BLaER1 treated with 17β-estradiol and CSF1 and Interleukin-3, amounts not matched to agents 10 nM and 100 nM (cell line): ENCODE data around the gene RASL12.

ENCODE experiments used
- H3K27ac ChIP-seq, 11 experiments: shearing (Covaris generic); formaldehyde crosslinking; 2 replicates each; pipeline ENCODE4 v1.8.1; 2022
- H3K27me3 ChIP-seq, 11 experiments: shearing (Covaris generic); formaldehyde crosslinking; 2 replicates each; pipeline ENCODE4 v1.8.1; 2022
- H3K36me3 ChIP-seq, 11 experiments: shearing (Covaris generic); formaldehyde crosslinking; 2 replicates each; pipeline ENCODE4 v1.8.1; 2022
- H3K4me1 ChIP-seq, 10 experiments: shearing (Covaris generic); formaldehyde crosslinking; 2 replicates each; pipeline ENCODE4 v1.8.1; 2022
- H3K4me2 ChIP-seq, 11 experiments: shearing (Covaris generic); formaldehyde crosslinking; 2 replicates each; pipeline ENCODE4 v1.8.1; 2022
- H3K4me3 ChIP-seq, 10 experiments: shearing (Covaris generic); formaldehyde crosslinking; 2 replicates each; pipeline ENCODE4 v1.8.1; 2022
- H3K9ac ChIP-seq, 11 experiments: shearing (Covaris generic); formaldehyde crosslinking; 2 replicates each; pipeline ENCODE4 v1.8.1; 2022
- H3K9me3 ChIP-seq, 11 experiments: shearing (Covaris generic); formaldehyde crosslinking; replicated peaks in 1 of 11; 2 replicates each; pipeline ENCODE4 v1.8.1; 2022
- H4K20me1 ChIP-seq, 11 experiments: shearing (Covaris generic); formaldehyde crosslinking; 2 replicates each; pipeline ENCODE4 v1.8.1; 2022
- Cebpa-rat ChIP-seq, 11 experiments: shearing (Covaris generic); IDR thresholded peaks; 2 replicates each; pipeline ENCODE4 v1.8.1; 2022

The RASL12 gene

DNA sequence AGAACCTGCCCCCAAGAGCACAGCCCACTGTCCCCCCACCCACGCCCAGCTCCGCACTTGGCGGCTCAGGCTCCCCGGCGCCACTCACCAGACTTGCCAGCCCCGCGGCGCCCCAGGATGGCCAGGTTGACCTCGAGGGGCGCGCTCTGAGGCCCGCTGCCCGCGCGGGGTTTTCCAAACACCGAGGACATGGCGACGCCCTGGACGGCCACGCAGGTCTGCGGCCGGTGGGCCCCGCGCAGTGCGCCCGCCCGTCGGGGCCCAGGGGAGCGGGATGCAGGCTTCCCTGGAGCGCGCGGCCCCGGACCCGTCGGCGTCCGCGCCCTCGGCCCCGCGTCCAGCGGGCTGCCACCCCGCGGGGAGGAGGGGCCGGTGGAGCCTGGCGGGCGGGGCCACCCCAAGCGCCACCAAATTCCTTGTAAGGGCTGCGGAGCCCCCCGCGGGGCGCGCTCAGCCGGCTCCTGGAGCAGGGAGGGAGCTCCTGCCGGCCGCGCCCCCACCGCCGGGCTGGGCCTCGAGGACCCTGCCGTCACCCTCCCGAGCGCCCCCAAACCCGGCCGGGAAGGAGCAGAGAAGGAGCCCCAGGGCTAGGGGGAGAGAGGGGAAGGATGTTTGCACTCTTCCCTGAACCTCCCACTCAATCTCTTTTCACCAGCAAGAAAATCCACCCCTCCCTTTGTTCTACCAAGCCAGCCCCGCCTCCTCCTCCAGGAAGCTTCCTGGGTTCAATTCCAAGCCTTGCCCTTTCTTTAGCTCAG, at the start of gene RASL12:
Gene RASL12, minus strand, starts transcription at position 347 of the 758 bp plus-strand sequence. Its CDS starts 156 bp downstream, at position 191.
- Histone ChIP-seq H3K4me1 (peaks cover 16 to 83% (median 74%) of the 10 kb centered on the region in 10 experiments), H3K4me2 (peak within 1 kb of the TSS; percentile 68 to 94 (median 81)), H3K27me3 (peaks cover 10 to 27% (median 16%) of the 10 kb centered on the region in 11 experiments; a peak in 19 of 22 replicates), H3K36me3 (no peaks in the 10 kb centered on the region), H3K9ac (peak within 1 kb of the TSS in 3 of 11 experiments; percentile 7 to 32 (median 27); a peak in 4 of 22 replicates), H4K20me1 (no peaks in the 10 kb centered on the region; a peak in 1 of 22 replicates), H3K9me3 (peaks cover 0 to 4% (median under 1%) of the 10 kb centered on the region in 11 experiments; a peak in 8 of 22 replicates), H3K4me3 (peak within 1 kb of the TSS in 8 of 10 experiments; percentile 30 to 56 (median 33); a peak in 15 of 20 replicates), H3K27ac (peak within 1 kb of the TSS in 2 of 11 experiments; percentile 47 to 48; a peak in 6 of 22 replicates)
- no peak for TF ChIP-seq Cebpa-rat (IDR thresholded peaks at IDR 0.05)

- Histone ChIP-seq H3K36me3 (peaks cover 87 to 100% (median 95%) of the 10 kb centered on the region in 11 experiments), H3K27me3 (no peaks in the 10 kb centered on the region), H3K9ac (no peak overlapping the region), H3K9me3 (no peaks in the 10 kb centered on the region), H3K27ac (no peak overlapping the region), H3K4me2 (no peak overlapping the region), H3K4me3 (no peak overlapping the region), H4K20me1 (peaks cover 0 to 26% (median 6%) of the 10 kb centered on the region in 11 experiments; a peak in 12 of 22 replicates), H3K4me1 (no peaks in the 10 kb centered on the region; a peak in 1 of 20 replicates)
- TF ChIP-seq Cebpa-rat (IDR thresholded peaks at IDR 0.05): no peak
These were observed 47.8 kb upstream of the RASL12 start for GRCh38 chr15:65115542-65115941.

- Histone ChIP-seq H3K27me3 (no peaks in the 10 kb centered on the region), H4K20me1 (peaks cover 0 to 22% (median 2%) of the 10 kb centered on the region in 11 experiments; a peak in 11 of 22 replicates), H3K4me2 (no peak within 1 kb of the TSS), H3K9me3 (no peaks in the 10 kb centered on the region), H3K27ac (no peak within 1 kb of the TSS), H3K4me1 (no peaks in the 10 kb centered on the region; a peak in 1 of 20 replicates), H3K4me3 (no peak within 1 kb of the TSS), H3K36me3 (peaks cover 83 to 99% (median 92%) of the 10 kb centered on the region in 11 experiments), H3K9ac (no peak within 1 kb of the TSS)
- TF ChIP-seq Cebpa-rat (IDR thresholded peaks at IDR 0.05): no peak
These were observed 47.3 kb upstream of the RASL12 start, which contains the start of gene UBAP1L for GRCh38 chr15:65115086-65115485. TSS of gene UBAP1L (minus strand) at chr15:65115200. CDS start at chr15:65106215, 8,985 bp downstream.

- no peaks in the 10 kb centered on the region for H3K27me3 ChIP-seq
- H4K20me1 ChIP-seq: peaks cover 0 to 15% (median 0%) of the 10 kb centered on the region in 11 experiments; a peak in 2 of 22 replicates
- no peak overlapping the region for H3K9ac ChIP-seq
- H3K4me2 ChIP-seq: no peak overlapping the region
- no peak overlapping the region for H3K27ac ChIP-seq
- TF ChIP-seq Cebpa-rat (IDR thresholded peaks at IDR 0.05): no peak
- no peaks in the 10 kb centered on the region for H3K9me3 ChIP-seq
- no peak overlapping the region for H3K4me3 ChIP-seq
- no peaks in the 10 kb centered on the region; a peak in 1 of 20 replicates for H3K4me1 ChIP-seq
- H3K36me3 ChIP-seq: peaks cover 51 to 83% (median 67%) of the 10 kb centered on the region in 11 experiments
These were observed 43.0 kb upstream of the RASL12 start for GRCh38 chr15:65110676-65111292.

DNA sequence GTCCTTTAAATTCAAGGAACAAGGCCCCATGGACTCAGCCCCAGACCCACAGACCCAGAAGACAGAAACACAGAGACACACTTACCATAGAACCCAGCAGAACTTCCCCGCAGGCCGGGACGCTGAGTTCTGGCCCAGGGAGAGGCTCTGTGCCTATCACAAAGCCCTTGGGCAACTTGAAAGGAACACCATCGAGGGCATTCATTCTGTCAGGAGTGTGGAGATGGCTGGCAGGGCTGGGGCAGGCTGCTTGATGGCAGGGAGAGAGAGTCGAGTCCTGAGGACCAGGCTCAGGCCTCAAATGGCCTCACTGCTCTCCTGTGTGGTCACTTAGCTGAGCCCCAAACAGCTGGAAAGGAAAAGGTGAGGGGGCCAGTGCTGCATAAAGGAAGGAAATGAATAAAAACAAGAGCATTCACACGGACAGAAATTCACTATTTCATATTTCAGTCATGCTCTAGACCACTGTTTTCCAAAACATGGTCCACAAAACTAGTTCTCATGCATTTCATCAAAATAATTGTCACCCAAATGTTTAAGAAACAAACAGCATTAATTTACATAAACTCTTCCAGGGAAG, 38.3 kb upstream of the RASL12 start:
- no peak for TF ChIP-seq Cebpa-rat (IDR thresholded peaks at IDR 0.05)
- H3K27ac ChIP-seq: no peak overlapping the region
- peaks cover 0 to 8% (median 0%) of the 10 kb centered on the region in 11 experiments; a peak in 5 of 22 replicates for H4K20me1 ChIP-seq
- no peaks in the 10 kb centered on the region for H3K9me3 ChIP-seq
- no peaks in the 10 kb centered on the region for H3K27me3 ChIP-seq
- H3K4me1 ChIP-seq: peaks cover 0 to 13% (median 6%) of the 10 kb centered on the region in 10 experiments; a peak in 12 of 20 replicates
- no peak overlapping the region for H3K4me2 ChIP-seq
- H3K36me3 ChIP-seq: peaks cover 29 to 77% (median 42%) of the 10 kb centered on the region in 11 experiments
- H3K4me3 ChIP-seq: no peak overlapping the region
- H3K9ac ChIP-seq: no peak overlapping the region; a peak in 1 of 22 replicates

GRCh38 chr15:65105038-65105437, 37.2 kb upstream of the RASL12 start:
- Histone ChIP-seq H3K36me3 (peaks cover 34 to 79% (median 47%) of the 10 kb centered on the region in 11 experiments), H3K4me1 (peaks cover 0 to 18% (median 8%) of the 10 kb centered on the region in 10 experiments; a peak in 12 of 20 replicates), H3K4me2 (no peak overlapping the region), H3K27me3 (no peaks in the 10 kb centered on the region; a peak in 1 of 22 replicates), H3K4me3 (no peak overlapping the region), H3K9me3 (no peaks in the 10 kb centered on the region), H3K27ac (no peak overlapping the region), H3K9ac (no peak overlapping the region), H4K20me1 (peaks cover 0 to 12% (median 0%) of the 10 kb centered on the region in 11 experiments; a peak in 3 of 22 replicates)
- TF ChIP-seq Cebpa-rat (IDR thresholded peaks at IDR 0.05): no peak

DNA sequence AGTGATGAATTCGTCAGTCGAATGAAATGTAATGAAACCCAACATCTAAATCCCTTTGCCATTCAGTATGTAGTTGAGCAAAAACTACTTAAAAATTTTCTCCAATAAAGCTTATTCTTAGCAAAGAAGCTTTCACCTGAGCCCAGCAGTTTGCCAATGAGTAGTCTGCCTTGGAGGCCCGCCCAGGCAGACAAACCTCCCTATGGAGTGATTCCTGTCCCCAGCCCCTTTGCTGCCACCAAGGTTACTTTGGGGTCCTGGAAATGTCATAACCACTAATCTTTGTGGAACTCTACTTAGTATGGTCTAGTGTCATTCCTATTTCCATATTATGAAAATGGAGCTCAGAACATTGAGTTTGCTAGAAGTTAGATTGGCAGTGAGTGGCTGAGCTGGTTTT, 35.1 kb upstream of the RASL12 start:
- Histone ChIP-seq H3K9ac (no peak overlapping the region), H4K20me1 (peaks cover 0 to 18% (median 0%) of the 10 kb centered on the region in 11 experiments; a peak in 3 of 22 replicates), H3K4me3 (no peak overlapping the region), H3K4me1 (peaks cover 0 to 18% (median 8%) of the 10 kb centered on the region in 10 experiments; a peak in 12 of 20 replicates), H3K9me3 (no peaks in the 10 kb centered on the region), H3K27ac (no peak overlapping the region), H3K4me2 (no peak overlapping the region), H3K36me3 (peaks cover 51 to 94% (median 65%) of the 10 kb centered on the region in 11 experiments), H3K27me3 (no peaks in the 10 kb centered on the region; a peak in 1 of 22 replicates)
- TF ChIP-seq Cebpa-rat (IDR thresholded peaks at IDR 0.05): no peak

GRCh38 chr15:65101891-65102708, 34.3 kb upstream of the RASL12 start:
- H3K4me1 ChIP-seq: peaks cover 0 to 18% (median 8%) of the 10 kb centered on the region in 10 experiments; a peak in 12 of 20 replicates
- H4K20me1 ChIP-seq: peaks cover 0 to 23% (median 0%) of the 10 kb centered on the region in 11 experiments; a peak in 4 of 22 replicates
- H3K36me3 ChIP-seq: peaks cover 57 to 94% (median 67%) of the 10 kb centered on the region in 11 experiments
- H3K9ac ChIP-seq: peak overlapping the region in 2 of 11 experiments; percentile 23 to 36; a peak in 2 of 22 replicates
- H3K4me3 ChIP-seq: no peak overlapping the region
- peak overlapping the region in 2 of 11 experiments; percentile 11 to 24; a peak in 1 of 22 replicates for H3K27ac ChIP-seq
- no peaks in the 10 kb centered on the region; a peak in 1 of 22 replicates for H3K27me3 ChIP-seq
- no peaks in the 10 kb centered on the region for H3K9me3 ChIP-seq
- no peak for TF ChIP-seq Cebpa-rat (IDR thresholded peaks at IDR 0.05)
- H3K4me2 ChIP-seq: peak overlapping the region in 5 of 11 experiments; percentile 29 to 66 (median 61); a peak in 10 of 22 replicates
